Activated T-cell treated with anti-CD3 and anti-CD28 coated beads, Interleukin-2, amount 50 U/mL, for 1 hour (primary cell): ENCODE results near the gene QRSL1.
"Not testable (repeated sequence)": the region's sequence is repeated elsewhere in the genome, so short reads cannot be mapped to it uniquely, and the experiment has no call there.

Experiments used
- DNase-seq: peaks from one replicate; pipeline ENCODE4 v3.0.0-alpha.2; 2020

Gene QRSL1

GRCh38 chr6:106626485-106626884, 2.9 kb upstream of the QRSL1 start:
- no peak for DNase-seq

- not testable (repeated sequence) for DNase-seq
These were observed 1.6 kb upstream of the QRSL1 start for GRCh38 chr6:106627760-106628159.

- no peak for DNase-seq
These were observed 698 bp upstream of the QRSL1 start for GRCh38 chr6:106628658-106629102.

- DNase-seq: no peak
These were observed 433 bp downstream of the QRSL1 start for GRCh38 chr6:106629859-106630163.

GRCh38 chr6:106630366-106630765, 988 bp downstream of the QRSL1 start:
- no peak for DNase-seq

- no peak for DNase-seq
These were observed 2.0 kb downstream of the QRSL1 start for GRCh38 chr6:106631346-106631745.

GRCh38 chr6:106634565-106634964, 5.2 kb downstream of the QRSL1 start:
- no peak for DNase-seq

GRCh38 chr6:106637051-106637716, 7.8 kb downstream of the QRSL1 start:
- DNase-seq: no peak

- DNase-seq: no peak
These were observed 8.5 kb downstream of the QRSL1 start for GRCh38 chr6:106637717-106638341.

- no peak for DNase-seq
These were observed 10.4 kb downstream of the QRSL1 start for GRCh38 chr6:106639812-106640211.

GRCh38 chr6:106642476-106642875, 13.1 kb downstream of the QRSL1 start:
- DNase-seq: no peak

- no peak for DNase-seq
These were observed 13.7 kb downstream of the QRSL1 start for GRCh38 chr6:106643061-106643460.

- DNase-seq: no peak
These were observed 19.4 kb downstream of the QRSL1 start for GRCh38 chr6:106648651-106649308.

GRCh38 chr6:106658469-106658868, 29.1 kb downstream of the QRSL1 start:
- no peak for DNase-seq

- DNase-seq: no peak
These were observed 30.5 kb downstream of the QRSL1 start for GRCh38 chr6:106659859-106660258.

- no peak for DNase-seq
These were observed 33.1 kb downstream of the QRSL1 start for GRCh38 chr6:106662458-106662857.

- DNase-seq: no peak
These were observed 37.1 kb downstream of the QRSL1 start for GRCh38 chr6:106666282-106667021.

GRCh38 chr6:106667022-106667402, 37.6 kb downstream of the QRSL1 start:
- DNase-seq: no peak

- DNase-seq: no peak
These were observed 40.9 kb downstream of the QRSL1 start for GRCh38 chr6:106670236-106670635.

GRCh38 chr6:106671651-106672050, 42.3 kb downstream of the QRSL1 start:
- no peak for DNase-seq

- DNase-seq: no peak
These were observed 45.3 kb downstream of the QRSL1 start for GRCh38 chr6:106674541-106675229.

- DNase-seq: no peak
These were observed 47.9 kb downstream of the QRSL1 start for GRCh38 chr6:106677282-106677681.

- no peak for DNase-seq
These were observed 54.6 kb downstream of the QRSL1 start for GRCh38 chr6:106684011-106684410.
